ENCODE results near the gene NRROS. TPM values are rescaled to one million over a fixed set of nuclear protein-coding genes. Genes with fewer than 3 reads are reported as not detected.
"Not testable (repeated sequence)": the region's sequence is repeated elsewhere in the genome, so short reads cannot be mapped to it uniquely, and the experiment has no call there.

The NRROS gene
- total and polyA plus RNA-seq, 10 of the 15 experiments (the other 5 are each of a cell fraction or from before 2014, with no cell fraction given): 0.35 to 42.2 (median 12.6) TPM

- TF ChIP-seq GATAD2B (conservative IDR thresholded peaks at IDR 0.05; ENCODE audit: low read depth) (no peak), ZBTB11 (CRISPR knock-in tag; IDR thresholded peaks at IDR 0.05) (no peak), CTCF (IDR thresholded peaks at IDR 0.05 in 2 of 3, conservative IDR thresholded peaks at IDR 0.05 in 1 of 3; ENCODE audit: control insufficient read depth in 2 of 3, extremely low read depth in 1 of 3, insufficient read depth in 1 of 3, low read depth in 3 of 3, low read length in 3 of 3) (no peak), MYB (IDR thresholded peaks at IDR 0.05; ENCODE audit: borderline replicate concordance, low read depth, low read length) (no peak)
Observed at GRCh38 chr3:196611761-196612483, 27.6 kb upstream of the NRROS start (continued).

- DNase-seq (ENCODE audit: low read depth, low spot score); H3K9me3 ChIP-seq (replicated peaks; ENCODE audit: control insufficient read depth, insufficient read depth, low read length); RAD21 ChIA-PET (ENCODE audit: unreplicated experiment); H3K4me2 ChIP-seq (ENCODE audit: control insufficient read depth, insufficient read depth); H2AFZ ChIP-seq (ENCODE audit: control insufficient read depth, low read depth, low read length); H4K20me1 ChIP-seq (ENCODE audit: control insufficient read depth, insufficient read depth); H3K4me1 ChIP-seq (ENCODE audit: control insufficient read depth, insufficient read depth, low read length); ATAC-seq; H3K79me2 ChIP-seq (ENCODE audit: control insufficient read depth, insufficient read depth, low read length); BruUV-seq (replicated peaks); H3K36me3 ChIP-seq (ENCODE audit: control insufficient read depth in 2 of 2, insufficient read depth in 2 of 2, low read length in 1 of 2); FAIRE-seq; intact Hi-C loops (cut with micrococcal nuclease; ENCODE audit: unreplicated experiment); in situ Hi-C loops (cut with MboI); H3K4me3 ChIP-seq; H3K9ac ChIP-seq (ENCODE audit: control insufficient read depth, insufficient read depth, low read length); H3K27ac ChIP-seq (ENCODE audit: control insufficient read depth, insufficient read depth); H3K27me3 ChIP-seq (replicated peaks in 1 of 2; ENCODE audit: control insufficient read depth in 2 of 2, insufficient read depth in 2 of 2, low read length in 1 of 2): not testable (repeated sequence)
- CTCF ChIA-PET: interaction anchor here (0.6 to 2.1 kb wide), 4 partner anchors 9 to 30 kb away, joined by 3 to 5 read pairs (median 3); no protein-coding TSS in a partner anchor
- POLR2A ChIA-PET: interaction anchor here (0.7 to 1.1 kb wide), 3 partner anchors 11 to 514 kb away, joined by 3 to 5 read pairs (median 3); no protein-coding TSS in a partner anchor
- SMC1A ChIA-PET (ENCODE audit: uncharacterized antibody, unreplicated experiment): interaction anchor here (0.7 to 1.2 kb wide), 3 partner anchors 20 to 102 kb away, joined by 3 read pairs; no protein-coding TSS in a partner anchor
- 94% methylated on average over 6 of the region's 6 CpGs for WGBS (ENCODE audit: insufficient coverage, insufficient replicate concordance, low lambda C conversion rate, missing lambda C conversion rate)
Observed at GRCh38 chr3:196615234-196615633, 24.3 kb upstream of the NRROS start.

Measured in GM12878 (cell line).